Non-pigmented ciliary epithelial cell (primary cell): ENCODE results near the gene EIF2B5.

Source experiments
- DNase-seq: peaks from one replicate; pipeline ENCODE4 v3.0.0-alpha.2; 2010; ENCODE audit warnings: low read depth

EIF2B5 gene

GRCh38 chr3:184174646-184175492 is 39.7 kb downstream of the EIF2B5 start, which contains the start of gene AP2M1:
Gene AP2M1, plus strand, starts transcription at chr3:184174855. Its CDS starts 2,139 bp downstream, at chr3:184176994.
- DNase-seq = peak; percentile 97

GRCh38 chr3:184175506-184175905 is 40.3 kb downstream of the EIF2B5 start:
- no peak for DNase-seq

GRCh38 chr3:184175981-184176376 is 40.8 kb downstream of the EIF2B5 start:
- no peak for DNase-seq

DNA sequence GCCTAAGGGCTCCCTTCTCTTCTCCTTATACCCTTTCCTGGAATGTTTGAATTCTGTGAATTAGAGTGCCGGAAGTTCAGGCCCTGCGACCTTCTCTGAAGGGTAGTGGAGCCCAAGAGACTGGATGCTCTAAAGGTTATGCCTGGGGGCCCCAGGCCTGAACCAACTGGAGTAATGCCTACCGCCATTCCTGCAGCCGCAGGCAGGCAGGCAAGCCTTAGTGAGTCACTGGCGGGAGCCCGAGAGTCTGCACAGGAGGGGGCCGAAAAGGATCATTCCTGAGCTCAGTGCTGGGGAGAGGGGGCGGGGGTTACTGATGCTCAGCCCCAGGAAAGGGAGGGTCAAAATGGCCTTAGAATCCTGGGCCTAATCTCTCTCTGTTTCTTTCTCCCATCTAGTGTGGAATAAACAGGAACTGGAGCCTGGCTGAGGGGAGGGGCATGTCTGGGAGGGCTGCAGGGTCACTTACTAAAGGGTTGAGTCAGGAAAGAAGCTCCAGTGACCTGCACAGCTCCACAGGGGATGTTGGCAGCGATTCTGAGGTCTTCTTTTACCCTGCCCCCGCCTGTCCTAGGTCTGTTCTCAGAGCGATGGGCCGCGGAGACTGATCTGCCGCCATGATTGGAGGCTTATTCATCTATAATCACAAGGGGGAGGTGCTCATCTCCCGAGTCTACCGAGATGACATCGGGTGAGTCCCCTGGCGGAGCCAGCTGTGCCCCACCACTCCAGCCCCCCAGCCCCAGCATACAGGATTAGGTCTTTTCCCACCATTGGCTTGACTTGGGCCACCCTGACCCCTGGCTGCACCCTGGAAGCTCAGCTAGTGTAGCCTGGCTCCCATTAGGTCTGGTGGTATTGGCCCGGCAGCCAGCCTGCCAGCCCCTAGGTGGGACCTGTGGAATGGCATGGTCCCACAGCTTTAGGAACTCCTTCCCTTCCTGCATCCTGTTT is 41.5 kb downstream of the EIF2B5 start:
- peak; percentile 86 for DNase-seq

- DNase-seq = no peak
Observed at GRCh38 chr3:184177331-184177731, 42.2 kb downstream of the EIF2B5 start.

- DNase-seq = no peak
Observed at GRCh38 chr3:184177767-184178306, 42.7 kb downstream of the EIF2B5 start.

DNA sequence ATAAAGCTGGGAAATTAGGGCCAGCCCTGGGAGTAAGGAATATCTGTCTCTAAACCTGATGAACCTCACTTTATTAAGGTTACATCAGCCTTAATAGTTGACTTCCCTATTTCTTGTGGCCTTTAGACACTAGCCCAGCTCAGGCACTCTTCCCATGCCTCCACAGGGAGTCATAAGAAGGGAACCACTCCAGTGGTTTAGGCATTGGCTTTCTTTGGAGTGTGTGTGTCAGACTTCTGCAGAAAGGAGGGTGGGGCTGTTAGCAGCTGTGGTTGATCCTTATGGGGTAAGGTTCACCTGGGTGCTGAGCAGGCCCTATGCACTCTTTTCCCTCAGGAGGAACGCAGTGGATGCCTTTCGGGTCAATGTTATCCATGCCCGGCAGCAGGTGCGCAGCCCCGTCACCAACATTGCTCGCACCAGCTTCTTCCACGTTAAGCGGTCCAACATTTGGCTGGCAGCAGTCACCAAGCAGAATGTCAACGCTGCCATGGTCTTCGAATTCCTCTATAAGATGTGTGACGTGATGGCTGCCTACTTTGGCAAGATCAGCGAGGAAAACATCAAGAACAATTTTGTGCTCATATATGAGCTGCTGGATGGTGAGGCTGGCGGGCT is 43.5 kb downstream of the EIF2B5 start:
- DNase-seq = no peak

DNA sequence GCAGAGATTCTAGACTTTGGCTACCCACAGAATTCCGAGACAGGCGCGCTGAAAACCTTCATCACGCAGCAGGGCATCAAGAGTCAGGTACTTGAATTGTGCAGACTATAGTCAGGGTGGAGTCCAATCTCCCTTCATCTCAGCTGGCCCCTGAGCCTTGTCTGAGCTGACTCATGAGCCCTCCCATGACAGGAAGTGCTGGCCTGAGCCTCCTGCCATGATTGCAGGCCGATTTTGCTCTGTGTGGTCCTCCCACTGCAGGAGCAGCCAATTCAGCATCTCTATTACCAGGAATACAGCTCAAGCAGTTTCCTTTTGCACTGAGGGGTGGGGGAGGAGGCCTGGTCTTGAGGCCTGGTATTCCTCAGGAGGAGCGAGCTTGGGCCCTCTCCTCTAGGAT is 45.0 kb downstream of the EIF2B5 start:
- no peak for DNase-seq

DNA sequence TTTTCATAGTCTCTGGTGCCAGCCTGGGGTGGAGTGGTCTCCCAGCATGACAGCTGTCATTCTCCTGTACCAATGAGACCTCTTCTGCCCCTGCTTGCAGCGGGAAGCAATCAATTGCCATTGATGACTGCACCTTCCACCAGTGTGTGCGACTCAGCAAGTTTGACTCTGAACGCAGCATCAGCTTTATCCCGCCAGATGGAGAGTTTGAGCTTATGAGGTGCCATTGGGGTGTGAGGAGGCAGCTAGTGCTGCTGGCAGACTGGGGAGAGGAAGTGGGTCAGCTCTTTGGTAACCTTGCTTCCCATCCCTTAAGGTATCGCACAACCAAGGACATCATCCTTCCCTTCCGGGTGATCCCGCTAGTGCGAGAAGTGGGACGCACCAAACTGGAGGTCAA is 46.4 kb downstream of the EIF2B5 start:
- no peak for DNase-seq

DNA sequence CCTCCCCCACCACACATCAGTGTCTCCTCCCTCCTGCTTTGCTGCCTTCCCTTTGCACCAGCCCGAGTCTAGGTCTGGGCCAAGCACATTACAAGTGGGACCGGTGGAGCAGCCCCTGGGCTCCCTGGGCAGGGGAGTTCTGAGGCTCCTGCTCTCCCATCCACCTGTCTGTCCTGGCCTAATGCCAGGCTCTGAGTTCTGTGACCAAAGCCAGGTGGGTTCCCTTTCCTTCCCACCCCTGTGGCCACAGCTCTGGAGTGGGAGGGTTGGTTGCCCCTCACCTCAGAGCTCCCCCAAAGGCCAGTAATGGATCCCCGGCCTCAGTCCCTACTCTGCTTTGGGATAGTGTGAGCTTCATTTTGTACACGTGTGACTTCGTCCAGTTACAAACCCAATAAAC is 48.5 kb downstream of the EIF2B5 start:
- no peak for DNase-seq

- no peak for DNase-seq
Observed at GRCh38 chr3:184184546-184185230, 49.5 kb downstream of the EIF2B5 start.

DNA sequence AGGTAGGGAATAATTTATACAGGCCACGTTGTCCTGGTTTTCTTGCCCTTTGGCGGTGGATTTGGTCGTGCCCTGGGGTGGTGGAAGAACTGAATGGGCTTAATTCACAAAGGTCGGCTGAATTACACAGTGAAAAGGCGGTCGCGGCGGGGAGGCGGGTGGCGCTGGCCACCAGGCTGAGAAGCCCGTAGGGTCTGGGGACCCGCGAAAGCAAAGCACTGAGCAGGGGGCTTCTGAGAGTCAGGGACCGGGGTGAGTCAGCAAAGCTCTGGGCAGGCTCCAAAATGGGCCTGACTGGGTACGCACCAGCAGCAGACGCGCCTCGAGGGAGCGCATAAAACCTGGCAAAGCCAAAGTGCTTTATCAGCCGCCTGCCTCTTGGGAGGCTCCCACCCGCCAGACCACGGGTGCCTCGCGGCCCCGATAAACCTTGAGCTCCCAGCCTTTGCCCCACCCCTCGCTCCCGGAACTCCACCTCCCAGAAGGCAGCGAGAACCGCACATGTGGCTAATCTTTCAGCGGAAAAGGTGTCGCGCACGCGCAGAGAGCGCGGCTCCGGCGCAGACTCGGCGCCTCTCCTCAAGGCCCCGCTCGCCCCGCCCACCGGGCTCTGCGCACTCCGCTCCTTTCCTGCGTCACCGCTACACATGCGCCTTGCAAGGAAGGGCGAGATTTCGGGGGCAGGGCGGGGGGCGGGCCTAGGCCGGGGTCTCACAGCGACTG is 50.5 kb downstream of the EIF2B5 start:
- peak; percentile 90 for DNase-seq

DNA sequence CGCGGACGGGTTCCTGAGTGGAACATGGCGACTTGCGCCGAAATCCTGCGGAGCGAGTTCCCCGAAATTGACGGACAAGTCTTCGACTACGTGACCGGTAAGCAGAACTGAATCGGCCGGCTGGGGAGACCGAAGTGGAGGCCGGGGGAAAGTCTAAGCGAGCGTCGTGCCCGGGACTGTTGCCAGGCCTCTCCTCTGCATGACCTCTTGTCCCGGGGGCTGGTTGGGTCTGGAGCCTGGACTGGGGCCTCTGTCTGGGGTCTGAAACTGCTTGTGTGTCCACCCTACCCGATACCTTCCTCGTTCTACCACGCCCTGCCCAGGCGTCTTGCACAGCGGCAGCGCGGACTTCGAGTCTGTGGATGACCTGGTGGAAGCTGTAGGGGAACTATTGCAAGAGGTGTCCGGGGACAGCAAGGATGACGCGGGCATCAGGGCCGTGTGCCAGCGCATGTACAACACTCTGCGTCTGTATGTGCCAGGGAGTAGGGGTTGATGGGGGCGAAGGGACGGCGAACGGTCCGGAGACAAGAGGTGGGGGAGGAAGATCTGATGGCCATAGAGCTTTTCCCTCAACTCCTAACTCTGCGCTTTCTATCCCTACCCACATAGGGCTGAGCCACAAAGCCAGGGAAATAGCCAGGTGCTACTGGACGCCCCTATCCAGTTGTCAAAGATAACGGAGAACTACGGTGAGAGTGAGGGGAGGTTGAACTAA is 51.2 kb downstream of the EIF2B5 start, which contains the start of gene ABCF3:
Gene ABCF3, plus strand, starts transcription at position 16 of the 718 bp plus-strand sequence. Its CDS starts 9 bp downstream, at position 25.
- no peak for DNase-seq

- no peak for DNase-seq
Observed at GRCh38 chr3:184186902-184187207, 51.7 kb downstream of the EIF2B5 start.

DNA sequence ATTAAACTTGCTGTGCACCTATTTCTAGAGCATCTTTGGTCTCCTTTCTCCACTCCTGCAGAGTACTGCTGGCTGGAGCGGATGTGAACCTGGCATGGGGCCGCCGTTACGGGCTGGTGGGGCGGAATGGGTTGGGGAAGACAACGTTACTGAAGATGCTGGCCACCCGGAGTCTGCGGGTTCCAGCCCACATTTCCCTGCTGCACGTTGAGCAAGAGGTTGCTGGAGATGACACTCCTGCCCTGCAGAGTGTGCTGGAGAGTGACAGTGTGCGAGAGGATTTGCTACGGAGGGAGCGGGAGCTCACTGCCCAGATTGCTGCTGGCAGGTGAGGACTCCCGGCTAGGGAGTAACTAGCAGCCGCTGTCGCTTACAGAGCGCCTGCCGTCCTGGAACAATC is 52.9 kb downstream of the EIF2B5 start:
- DNase-seq = no peak

DNA sequence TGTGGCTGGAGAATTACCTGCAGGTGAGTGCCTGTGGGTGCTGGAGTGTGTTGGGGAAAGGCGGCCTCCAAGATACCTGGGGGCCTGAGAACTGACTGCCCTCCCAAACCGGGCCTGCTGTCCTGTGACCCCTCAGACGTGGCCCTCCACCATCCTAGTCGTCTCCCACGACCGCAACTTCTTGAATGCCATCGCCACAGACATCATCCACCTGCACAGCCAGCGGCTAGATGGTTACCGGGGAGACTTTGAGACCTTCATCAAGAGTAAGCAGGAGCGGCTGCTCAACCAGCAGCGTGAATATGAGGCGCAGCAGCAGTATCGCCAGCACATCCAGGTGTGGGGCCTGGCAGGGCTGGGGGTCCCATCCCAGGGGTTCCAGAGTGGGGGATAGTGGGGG is 54.3 kb downstream of the EIF2B5 start:
- no peak for DNase-seq

GRCh38 chr3:184192889-184193288 is 57.7 kb downstream of the EIF2B5 start:
- DNase-seq = no peak

GRCh38 chr3:184193991-184194539 is 58.9 kb downstream of the EIF2B5 start:
- DNase-seq = no peak
